NK-92 (cell line): Measurements from ENCODE around the gene METAP1D.
"Not testable (repeated sequence)": the region's sequence is repeated elsewhere in the genome, so short reads cannot be mapped to it uniquely, and the experiment has no call there.

Experiments used
- DNase-seq: peaks from one replicate; lab custom pipeline; 2025; ENCODE audit not compliant: unreplicated experiment; lab: John Stamatoyannopoulos, UW

METAP1D gene

DNA sequence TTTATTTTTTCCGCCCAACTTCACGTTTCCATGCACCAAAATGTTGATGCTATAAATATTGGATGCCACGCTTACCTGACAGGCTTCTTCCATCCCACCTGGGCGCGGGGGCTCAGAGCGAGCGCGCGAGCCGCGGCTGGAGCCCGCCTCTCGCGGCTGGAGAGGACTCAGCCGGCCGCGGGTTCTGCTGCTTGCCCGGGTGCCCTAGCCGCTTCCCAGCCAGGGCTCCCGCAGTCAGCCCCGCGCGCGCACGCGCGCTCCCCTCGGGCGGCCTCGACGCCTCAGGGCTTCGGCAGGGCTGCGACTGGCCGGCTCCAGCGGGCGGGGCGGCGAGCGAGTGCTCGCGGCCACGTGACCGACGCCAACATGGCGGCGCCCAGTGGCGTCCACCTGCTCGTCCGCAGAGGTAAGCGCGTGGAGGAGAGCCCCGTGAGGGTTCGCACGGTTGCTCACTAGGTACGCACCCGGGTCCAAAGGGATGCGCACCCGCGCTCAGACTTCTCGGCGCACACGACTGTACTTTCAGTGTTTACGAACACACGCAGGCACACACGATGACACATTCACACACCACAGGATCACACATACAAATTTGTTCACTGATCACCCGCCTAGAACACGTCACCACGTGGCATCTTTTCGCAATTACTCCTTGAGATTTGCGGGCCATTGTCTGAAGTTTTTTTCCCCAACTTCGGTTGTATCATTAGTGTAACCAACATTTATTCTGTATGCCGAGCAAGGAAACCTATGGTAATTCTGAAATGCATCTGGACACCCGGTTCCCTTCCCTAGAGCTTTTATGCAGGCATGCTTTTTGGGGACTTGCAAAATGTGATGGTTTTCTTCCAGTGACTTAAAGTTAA, at the start of gene METAP1D:
TSS of gene METAP1D (plus strand) at position 350 of the 866 bp plus-strand sequence. CDS start at position 367, 17 bp downstream.
- no peak for DNase-seq

DNA sequence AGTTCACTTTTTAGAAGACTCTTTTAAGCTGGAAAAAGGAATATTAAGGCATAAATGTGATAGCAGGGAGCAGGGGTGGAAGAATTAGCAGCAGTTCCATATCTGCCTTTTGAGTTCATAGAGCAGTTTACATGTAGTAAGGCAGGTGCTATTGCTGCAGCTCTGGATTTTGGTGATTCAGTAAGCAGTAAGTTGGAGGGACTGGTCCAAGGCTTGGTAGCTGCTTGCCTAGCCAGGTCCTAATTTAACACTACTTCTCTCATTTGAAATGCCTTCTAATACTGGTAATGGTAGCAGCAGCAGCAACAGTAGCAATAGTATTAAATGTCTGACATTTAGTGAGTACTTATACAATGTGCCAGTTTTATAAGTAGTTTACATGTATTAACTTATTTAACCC, 47.5 kb upstream of the METAP1D start:
- DNase-seq, result no peak

DNA sequence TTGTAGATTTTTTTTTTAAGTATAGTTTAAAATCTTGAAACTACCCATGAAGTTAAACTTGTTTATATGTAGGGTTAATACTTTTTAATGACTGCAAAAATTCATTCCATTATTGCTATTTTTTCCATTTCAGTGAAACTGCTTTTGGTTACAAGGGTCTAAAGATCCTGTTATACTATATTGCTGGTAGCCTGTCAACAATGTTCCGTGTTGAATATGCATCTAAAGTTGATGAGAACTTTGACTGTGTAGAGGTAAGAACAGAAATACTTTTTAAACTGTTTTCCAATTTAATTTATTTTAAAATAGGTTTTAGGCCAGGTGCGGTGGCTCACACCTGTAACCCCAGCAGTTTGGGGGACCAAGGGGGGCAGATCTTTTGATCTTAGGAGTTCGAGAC, 47.0 kb upstream of the METAP1D start:
- no peak for DNase-seq

DNA sequence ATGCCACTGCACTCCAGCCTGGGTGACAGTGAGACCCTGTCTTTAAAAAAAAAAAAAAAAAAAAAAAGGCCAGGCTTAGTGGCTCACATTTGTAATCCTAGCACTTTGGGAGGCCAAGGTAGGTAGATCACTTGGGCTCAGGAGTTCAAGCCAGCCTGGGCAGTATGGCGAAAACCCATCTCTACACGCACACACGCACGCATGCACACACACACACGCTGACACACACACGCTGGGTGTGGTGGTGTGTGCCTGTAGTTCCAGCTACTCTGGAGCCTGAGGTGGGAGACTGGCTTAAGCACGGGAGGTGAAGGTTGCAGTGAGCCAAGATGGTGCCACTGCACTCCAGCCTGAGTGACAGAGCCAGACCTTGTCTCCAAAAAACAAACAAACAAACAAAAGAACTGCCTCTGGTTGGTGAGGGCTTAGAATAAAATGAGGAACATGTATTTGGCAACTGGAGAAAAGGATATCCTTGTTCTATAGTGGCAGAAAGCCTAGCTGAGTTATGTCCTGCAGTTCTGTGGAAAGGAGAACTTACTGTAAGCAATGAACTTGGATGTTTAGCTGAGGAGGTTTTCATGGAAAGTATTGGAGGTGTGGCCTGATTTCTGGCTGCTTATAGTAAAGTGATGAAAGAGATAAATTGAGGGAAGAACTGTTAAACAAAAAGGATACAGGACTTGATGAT, 43.5 kb upstream of the METAP1D start:
- no peak for DNase-seq

DNA sequence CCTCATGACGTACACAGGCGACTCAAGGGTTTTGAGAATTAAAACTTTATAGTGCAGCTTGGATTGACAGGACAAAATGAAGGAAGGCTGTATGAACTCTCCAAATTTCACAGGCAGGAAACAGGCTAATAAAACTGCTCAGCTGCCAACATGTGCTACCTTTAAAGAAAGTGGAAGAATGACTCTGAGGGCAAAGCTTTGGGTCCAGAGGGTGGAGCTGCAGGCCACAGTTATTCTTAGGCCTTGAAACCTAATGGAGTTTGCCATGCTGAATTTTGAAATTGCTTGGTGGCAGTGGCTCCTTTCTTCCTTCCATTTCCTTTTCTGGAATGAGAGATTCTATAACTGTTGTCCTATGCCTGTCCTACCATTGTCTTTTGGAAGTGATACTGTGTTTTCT, 42.7 kb upstream of the METAP1D start:
- no peak for DNase-seq

DNA sequence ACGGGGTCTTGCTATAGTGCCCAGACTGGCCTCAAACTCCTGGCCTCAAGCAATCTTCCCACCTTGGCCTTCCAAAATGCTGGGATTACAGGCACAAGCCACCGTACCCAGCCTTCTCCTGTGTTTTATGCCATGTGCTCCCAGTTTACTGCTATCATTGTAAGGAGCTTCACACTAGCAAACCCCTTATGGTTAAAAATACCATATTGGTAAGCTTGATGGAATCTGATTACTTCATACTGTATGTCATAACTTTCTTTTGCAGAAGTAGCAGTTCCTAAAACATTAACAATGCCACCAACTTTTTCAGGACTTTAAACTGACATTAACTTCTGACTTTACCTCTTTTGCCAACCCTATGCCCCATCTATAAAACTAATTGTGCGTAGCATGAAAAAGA, 41.3 kb upstream of the METAP1D start:
- DNase-seq, result no peak

DNA sequence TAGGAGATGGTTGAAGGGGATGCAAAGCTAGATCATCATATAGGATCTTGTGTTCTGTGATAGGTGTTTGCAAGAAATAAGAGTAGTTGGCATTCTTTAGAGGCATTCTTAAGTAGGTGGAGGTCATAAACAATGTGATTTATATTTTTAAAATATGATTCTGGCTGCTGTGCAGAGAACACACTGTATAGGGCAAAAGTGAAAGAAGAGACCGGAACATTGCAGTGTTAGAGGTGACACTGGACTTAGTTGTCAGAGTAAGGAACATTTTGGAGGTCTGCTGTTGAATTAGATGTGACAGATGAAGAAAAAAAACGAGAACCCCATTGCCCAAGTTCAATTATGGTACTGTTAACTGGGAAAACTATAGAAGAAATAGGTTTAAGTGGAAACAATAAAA, 39.8 kb upstream of the METAP1D start:
- DNase-seq, result no peak

DNA sequence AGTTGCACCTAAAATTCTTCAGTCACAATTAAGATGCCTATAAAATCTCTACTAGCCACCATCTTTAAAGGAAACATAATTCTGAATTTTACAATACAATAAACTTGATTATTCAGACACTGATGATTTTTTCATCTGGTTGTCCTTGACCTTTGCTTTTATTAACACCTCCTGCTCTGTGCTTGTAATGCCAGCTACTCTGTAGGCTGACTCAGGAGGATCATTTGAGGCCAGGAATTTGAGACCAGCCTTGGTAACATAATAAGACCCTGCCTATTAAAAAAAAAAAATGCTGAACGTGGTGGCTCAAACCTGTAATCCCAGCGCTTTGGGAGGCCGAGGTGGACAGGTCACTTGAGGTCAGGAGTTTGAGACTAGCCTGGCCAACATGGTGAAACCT, 39.2 kb upstream of the METAP1D start:
- DNase-seq, result no peak

DNA sequence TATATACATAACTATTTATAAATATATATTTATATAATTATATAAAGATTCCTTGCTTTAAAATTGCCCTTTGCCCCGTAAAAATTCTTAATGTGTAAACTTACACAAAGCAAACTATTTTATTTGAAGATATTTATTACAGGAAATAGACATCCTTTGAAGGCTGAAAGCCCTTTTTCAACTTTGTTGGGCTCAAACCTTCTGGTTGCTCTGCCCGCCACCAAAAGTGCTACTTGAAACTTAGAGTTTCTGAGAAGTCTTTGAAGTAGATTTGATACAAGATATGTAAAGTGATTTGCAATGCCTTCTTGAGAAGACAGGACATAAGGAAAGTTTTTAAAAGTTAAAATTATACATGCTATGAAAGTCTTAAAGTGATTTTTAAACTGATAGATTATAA, 36.6 kb upstream of the METAP1D start:
- DNase-seq, result no peak

DNA sequence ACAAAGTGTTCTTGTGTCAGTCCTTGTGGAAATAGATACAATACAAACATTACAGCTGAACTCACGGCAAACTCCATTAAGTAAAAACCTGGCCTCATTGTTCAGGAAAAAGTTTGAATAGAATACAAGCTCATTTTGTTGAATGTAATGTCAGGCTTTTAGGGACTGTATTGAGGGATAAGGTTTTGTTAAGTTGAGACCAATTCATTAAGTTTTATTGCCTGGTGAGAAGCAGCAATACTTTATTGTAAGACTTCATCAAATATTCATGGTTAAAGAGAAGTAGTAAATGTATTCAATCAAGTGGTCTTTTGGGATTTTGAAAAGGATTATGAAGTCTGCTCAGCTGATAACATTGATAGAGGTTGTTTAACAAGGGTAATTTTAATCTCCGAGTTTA, 35.4 kb upstream of the METAP1D start:
- DNase-seq, result no peak

DNA sequence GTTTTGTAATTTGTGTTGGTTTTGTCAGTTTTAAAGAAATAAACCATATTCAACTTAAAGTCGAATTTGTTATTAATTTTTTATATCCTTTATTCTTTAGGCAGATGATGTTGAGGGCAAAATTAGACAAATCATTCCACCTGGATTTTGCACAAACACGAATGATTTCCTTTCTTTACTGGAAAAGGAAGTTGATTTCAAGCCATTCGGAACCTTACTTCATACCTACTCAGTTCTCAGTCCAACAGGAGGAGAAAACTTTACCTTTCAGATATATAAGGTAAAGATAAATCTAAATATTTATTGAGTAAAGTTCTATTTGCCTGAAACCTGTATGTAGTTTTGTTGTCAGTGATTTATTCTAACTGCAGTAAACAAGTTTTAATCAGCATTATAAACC, 34.5 kb upstream of the METAP1D start:
- no peak for DNase-seq

DNA sequence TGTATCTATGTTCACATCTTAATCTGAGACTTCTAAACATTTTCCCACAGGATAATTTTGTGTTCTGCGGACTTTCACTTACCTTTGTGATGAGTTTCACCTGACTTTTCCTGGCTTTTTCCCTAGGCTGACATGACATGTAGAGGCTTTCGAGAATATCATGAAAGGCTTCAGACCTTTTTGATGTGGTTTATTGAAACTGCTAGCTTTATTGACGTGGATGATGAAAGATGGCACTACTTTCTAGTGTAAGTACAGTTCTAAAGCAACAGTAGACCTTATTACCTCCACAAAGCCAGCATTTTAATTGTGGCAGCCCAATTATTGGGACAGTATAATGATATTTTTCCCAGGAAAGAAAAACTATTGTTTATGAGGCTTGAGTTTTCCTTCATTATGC, 34.1 kb upstream of the METAP1D start:
- DNase-seq, result no peak

DNA sequence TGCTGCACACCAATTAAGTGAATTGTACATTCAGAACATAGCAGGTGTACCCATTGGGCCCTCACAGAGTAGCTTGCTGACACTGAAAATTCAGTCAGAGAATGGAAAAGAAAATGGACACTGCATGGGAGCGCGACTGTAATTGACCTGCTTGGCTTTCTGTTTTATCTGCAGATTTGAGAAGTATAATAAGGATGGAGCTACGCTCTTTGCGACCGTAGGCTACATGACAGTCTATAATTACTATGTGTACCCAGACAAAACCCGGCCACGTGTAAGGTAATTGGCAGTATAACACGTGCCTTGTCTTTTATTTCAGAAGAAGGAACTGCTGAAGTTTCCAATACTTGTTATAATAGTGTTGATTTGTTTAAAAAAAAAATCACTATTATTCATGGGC, 33.5 kb upstream of the METAP1D start:
- DNase-seq, result no peak

DNA sequence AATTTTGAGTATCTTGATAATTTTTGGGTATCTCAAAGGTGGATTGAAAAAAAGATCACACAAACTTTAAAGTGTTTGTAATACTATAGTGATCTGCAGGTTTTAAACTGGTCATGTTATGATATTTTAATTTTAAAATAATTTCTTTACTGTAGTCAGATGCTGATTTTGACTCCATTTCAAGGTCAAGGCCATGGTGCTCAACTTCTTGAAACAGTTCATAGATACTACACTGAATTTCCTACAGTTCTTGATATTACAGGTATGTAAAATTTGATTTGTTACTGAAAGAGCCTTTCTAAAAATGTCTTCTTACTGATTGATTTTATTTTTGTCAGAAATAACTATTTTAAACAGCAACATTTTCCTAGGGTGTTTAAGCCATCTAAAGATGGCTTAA, 33.1 kb upstream of the METAP1D start:
- DNase-seq, result no peak

DNA sequence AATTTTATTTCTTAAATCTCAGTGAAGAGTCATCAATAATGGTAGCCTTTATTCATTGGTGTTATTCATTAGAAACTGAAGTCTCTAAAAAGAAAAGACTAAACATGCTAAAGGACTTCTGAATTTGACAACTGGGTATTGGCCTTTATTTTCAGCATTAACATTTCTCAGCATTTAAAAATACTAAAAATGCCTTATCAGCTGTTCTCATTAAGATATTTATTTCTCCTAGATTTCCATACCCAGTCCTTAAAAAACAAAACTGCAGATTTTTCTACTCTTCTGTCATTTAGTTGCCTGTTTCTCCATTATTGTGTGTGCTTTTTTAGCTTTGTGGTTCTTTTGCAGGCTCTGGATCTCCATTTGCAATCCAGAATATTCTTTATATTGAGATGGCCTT, 31.2 kb upstream of the METAP1D start:
- DNase-seq, result no peak

DNA sequence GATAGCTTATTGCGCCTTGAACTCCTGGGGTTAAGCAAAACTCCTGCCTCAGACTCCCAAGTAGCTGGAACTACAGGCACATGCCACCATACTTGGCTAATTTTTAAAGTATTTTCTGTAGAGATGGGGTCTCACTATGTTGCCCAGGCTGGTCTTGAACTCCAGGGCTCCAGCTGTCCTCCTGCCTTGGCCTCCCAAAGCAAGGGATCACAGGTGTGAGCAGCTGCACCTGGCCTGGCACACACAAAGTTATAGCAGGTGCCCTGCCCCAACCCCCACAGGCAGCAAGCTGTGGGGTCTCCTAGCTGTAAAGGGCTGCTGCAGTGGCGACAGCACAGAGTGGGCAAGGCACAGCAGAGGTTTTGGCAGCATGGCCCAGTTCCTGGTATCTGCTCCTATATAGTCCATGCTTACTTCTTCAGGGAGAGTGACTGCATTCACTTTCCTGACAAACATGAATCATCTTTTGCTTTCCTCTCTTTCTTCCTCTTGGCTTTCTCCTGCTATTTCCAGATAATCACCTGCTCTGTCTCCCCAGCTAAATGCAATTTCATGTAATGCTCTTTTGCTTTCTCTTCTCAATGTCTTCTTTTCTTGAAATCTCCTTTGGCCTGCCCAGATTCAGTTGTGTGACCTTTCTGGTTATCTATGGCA, 27.3 kb upstream of the METAP1D start:
- no peak for DNase-seq

DNA sequence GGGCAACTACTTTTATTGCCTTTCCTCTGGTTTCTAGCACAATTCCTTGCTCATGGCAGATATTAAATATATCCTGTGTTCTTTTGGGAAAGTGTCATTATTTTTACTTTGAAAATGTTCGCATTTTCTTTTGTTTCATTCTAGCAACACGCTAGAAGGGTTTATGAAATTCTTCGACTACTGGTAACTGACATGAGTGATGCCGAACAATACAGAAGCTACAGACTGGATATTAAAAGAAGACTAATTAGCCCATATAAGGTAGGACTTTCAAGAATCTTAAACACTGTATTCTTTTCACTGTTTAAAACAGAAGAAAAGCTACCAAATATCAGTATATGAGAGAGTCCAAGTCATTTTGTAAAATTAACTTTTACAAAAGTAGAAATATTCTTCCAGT, 20.6 kb upstream of the METAP1D start:
- no peak for DNase-seq

DNA sequence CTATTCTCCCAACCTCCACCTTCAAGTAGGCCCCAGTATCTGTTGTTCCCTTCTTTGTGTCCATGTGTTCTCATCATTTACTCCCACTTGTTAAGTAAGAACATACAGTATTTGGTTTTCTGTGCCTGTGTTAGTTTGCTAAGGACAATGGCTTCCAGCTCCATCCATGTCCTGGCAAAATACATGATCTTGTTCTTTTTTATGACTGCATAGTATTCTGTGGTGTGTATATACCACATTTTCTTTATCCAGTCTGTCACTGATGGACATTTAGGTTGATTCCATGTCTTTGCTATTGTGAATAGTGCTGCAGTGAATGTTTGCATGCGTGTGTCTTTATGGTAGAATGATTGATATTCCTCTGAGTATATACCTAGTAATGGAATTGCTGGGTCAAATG, 15.8 kb upstream of the METAP1D start:
- not testable (repeated sequence) for DNase-seq

DNA sequence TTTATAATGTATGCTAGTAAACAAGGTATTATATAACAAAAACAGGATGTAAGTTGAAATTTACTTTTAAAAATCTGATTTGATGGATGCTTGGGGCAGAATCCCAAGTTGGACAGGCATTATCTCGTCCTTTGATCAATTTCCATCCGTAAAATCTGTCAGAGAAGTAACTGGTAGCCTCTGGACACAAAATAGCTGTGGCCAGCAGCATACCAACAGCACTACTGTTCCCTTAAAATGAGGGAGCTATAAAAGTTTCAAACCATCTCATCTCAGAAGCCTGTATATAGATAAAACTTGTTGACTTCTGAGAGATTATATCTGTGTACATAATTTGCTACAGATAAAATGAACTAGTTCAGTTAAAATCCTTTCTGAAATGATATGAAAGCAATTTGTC, 14.7 kb upstream of the METAP1D start:
- DNase-seq, result no peak

DNA sequence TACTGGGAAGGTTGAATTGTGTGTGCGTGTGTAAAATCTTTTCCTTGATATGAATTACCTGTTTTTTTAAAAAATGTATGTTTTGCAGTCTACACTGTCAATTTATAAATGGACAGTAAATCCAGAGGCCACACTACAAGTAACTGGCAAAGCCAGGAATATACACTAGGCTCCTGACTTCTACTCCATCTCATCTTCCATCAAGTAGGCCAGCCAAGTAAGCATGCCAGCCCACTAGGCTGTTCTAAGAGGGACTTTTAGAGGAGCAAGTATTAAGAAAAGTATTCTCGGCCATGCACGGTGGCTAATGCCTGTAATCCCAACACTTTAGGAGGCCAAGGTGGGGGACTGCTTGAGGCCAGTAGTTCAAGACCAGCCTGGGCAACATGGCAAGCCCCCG, 13.0 kb upstream of the METAP1D start:
- DNase-seq, result no peak

DNA sequence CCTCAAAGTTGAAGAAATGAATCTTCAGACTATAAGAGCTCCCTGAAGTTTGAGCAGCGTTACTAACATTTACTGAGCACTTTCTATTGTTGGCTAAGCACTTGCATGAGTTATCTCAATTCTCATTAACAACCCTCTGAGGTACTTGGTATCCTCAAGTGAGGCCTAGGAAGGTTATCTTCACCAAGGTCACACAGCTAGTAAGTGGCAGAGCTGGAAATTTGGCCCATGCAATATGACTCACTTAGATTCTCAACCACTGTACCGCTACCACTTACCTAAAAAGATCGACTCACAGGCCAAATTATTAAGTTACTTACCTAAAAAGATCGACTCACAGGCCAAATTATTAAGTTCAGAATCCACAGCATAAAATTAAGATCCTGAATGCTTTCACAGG, 8.7 kb upstream of the METAP1D start:
- DNase-seq, result no peak

DNA sequence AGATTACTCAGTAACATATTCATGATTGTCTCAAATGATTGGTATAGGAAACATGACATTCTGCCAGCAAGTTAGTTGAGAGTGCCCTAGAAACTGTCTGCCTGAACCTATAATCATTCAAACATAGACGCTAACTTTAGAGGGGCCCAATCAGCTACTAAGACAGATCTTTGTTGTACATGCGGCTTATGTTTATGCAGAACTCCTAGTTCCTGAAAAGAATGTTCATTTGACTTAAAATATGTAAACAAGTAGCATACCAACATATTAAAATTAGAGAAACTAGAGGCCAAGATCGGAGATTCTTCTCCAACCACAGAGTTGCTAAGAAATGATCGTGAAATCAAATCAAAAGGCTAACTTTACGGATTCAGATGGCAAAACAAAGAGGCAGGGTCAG, 4.2 kb upstream of the METAP1D start:
- DNase-seq, result no peak
